GM23338 (cell line): ENCODE data around the gene DDT. TPM values are rescaled to one million over a fixed set of nuclear protein-coding genes. Genes with fewer than 3 reads are reported as not detected.

Source experiments
- CREB1 ChIP-seq: fragments of 250-450 bp; sonication (Bioruptor Pico); IDR thresholded peaks from 2 replicates; pipeline ENCODE4 v1.5.0; 2020; ENCODE audit warnings: low read depth, mild to moderate bottlenecking, moderate library complexity
- CTCF ChIP-seq, 2 experiments: fragments of 200-600 bp in 1 of 2; sonication (generic) in 1 of 2; conservative IDR thresholded peaks; 2 replicates each; pipeline versions ENCODE4 v1.5.1 to v1.6.1; 2016 to 2017; ENCODE audit warnings: antibody characterized with exemption in 2 of 2, low read depth in 2 of 2, mild to moderate bottlenecking in 2 of 2, moderate library complexity in 1 of 2
- EZH2 ChIP-seq: fragments of 200-600 bp; sonication (generic); IDR thresholded peaks from one replicate; pipeline ENCODE4 v1.8.0; 2017; ENCODE audit warnings: antibody characterized with exemption, mild to moderate bottlenecking, low read depth; ENCODE audit not compliant: unreplicated experiment
- EZH2phosphoT487 ChIP-seq: fragments of 200-600 bp; sonication (generic); IDR thresholded peaks from one replicate; pipeline ENCODE4 v1.8.1; 2018; ENCODE audit warnings: antibody characterized with exemption; ENCODE audit not compliant: unreplicated experiment
- NANOG ChIP-seq: IDR thresholded peaks from 2 replicates; pipeline ENCODE4 v1.6.1; 2016; ENCODE audit warnings: antibody characterized with exemption, borderline replicate concordance
- POLR2AphosphoS5 ChIP-seq: IDR thresholded peaks from 2 replicates; pipeline ENCODE4 v1.6.1; 2016; ENCODE audit warnings: antibody characterized with exemption, low read depth
- REST ChIP-seq: IDR thresholded peaks from one replicate; pipeline ENCODE4 v1.6.1; 2018; ENCODE audit warnings: antibody characterized with exemption; ENCODE audit not compliant: unreplicated experiment
- ZNF114 ChIP-seq: fragments of 250-450 bp; sonication (Bioruptor Pico); IDR thresholded peaks from 2 replicates; pipeline ENCODE4 v1.5.0; 2020; ENCODE audit warnings: mild to moderate bottlenecking, moderate library complexity
- ZNF462 ChIP-seq: fragments of 250-450 bp; sonication (Bioruptor Pico); IDR thresholded peaks from 2 replicates; pipeline ENCODE4 v1.5.0; 2020; ENCODE audit warnings: mild to moderate bottlenecking, moderate library complexity
- polyA plus RNA-seq: library from polyadenylated mRNA; unstranded; fragments of >200 nt; fragmentation: Nextera tagmentation; extraction: Ambion mirVana; gene quantifications from 2 replicates; pipeline ENCODE4 v1.2.1, GENCODE V29; 2016
- total RNA-seq: library from RNA; depleted of rRNA; stranded (reverse); fragments of >200 nt; shearing (Covaris generic); gene quantifications from 2 replicates; pipeline ENCODE4 v1.2.3, GENCODE V29; 2014

The DDT gene
- total and polyA plus RNA-seq, 2 experiments from 2014 or later, result 150 to 232 TPM

DNA sequence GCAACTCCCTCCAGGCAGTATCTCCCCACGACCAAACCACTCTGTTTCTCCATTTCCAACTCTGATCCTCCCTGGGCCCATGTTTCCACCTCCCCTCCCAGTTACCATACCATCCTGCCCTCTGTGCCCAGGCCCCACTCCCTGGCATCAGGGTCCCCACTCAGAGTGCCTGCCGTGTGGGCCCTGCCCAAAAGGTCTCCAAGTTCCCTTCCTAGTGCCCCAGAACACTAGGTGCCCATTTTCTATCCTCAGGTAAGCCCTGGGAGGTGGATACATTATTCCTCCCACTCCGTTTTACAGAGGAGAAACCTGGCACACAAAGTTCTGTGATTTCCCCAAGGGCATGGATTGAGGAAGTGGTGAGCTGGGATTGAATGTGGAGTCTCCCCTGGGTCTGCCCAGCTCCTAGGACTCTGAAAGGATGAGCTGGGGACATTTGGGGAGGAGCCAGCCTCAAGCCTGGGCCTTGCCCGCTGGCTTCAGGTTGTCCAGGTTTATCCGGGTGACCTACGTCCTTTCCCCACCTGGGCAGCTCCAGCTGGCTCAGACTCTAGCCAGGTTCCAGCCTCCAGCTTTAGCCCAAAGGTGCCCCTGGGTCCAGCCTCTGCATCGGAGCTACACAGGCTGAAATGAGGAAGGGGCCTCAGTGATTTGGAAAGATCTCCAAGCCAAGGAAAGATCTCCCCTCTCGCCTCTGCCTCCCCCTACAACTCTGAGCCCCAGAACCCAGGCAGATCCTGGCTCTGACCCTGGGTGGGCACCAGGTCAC is 33.2 kb upstream of the DDT start (continued):
- TF ChIP-seq ZNF462 (CRISPR knock-in tag) (no peak), ZNF114 (CRISPR knock-in tag) (no peak), CREB1 (CRISPR knock-in tag) (no peak), CTCF (conservative IDR thresholded peaks at IDR 0.05; ENCODE audit: low read depth in 2 of 2) (no peak), NANOG (no peak), REST (no peak), EZH2phosphoT487 (no peak), POLR2AphosphoS5 (no peak), EZH2 (no peak)
